Ishikawa (cell line): Measurements from ENCODE around the gene SNTG2.

Source experiments
- CREB1 ChIP-seq: IDR thresholded peaks from 2 replicates; pipeline ENCODE4 v1.6.1; 2012; ENCODE audit warnings: low read depth
- EP300 ChIP-seq: IDR thresholded peaks from 2 replicates; pipeline ENCODE4 v1.6.1; 2012; ENCODE audit warnings: borderline replicate concordance
- FOXM1 ChIP-seq: IDR thresholded peaks from 2 replicates; pipeline ENCODE4 v1.6.1; 2012; ENCODE audit warnings: low read depth, borderline replicate concordance
- TAF1 ChIP-seq: IDR thresholded peaks from 2 replicates; pipeline ENCODE4 v1.6.1; 2012; ENCODE audit warnings: low read depth, mild to moderate bottlenecking
- TF ChIP-seq, protein P1 (sequence below): IDR thresholded peaks from 2 replicates; pipeline ENCODE4 v1.6.1; 2012

DNA sequence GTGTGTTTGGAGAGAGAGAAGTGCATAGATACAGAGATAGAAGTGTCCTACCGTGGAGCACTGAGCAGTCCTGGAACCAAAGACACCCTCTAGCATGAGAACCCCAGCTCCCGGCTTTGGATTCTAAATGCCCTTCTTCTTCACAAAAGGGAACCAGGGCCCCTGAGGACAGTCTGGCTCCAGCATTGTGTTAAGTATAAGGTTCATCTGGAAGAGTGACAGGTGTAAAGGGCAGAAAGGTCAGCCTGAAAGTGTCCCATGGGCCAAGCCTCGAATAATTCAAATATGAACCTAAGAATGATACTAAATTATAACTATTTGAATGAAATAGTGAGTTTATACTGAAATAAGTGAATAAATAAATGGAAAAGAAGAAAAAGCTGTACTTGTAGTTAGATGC, 109.7 kb downstream of the SNTG2 start:
- TF ChIP-seq FOXM1, result no peak
- TF ChIP-seq, protein P1, sequence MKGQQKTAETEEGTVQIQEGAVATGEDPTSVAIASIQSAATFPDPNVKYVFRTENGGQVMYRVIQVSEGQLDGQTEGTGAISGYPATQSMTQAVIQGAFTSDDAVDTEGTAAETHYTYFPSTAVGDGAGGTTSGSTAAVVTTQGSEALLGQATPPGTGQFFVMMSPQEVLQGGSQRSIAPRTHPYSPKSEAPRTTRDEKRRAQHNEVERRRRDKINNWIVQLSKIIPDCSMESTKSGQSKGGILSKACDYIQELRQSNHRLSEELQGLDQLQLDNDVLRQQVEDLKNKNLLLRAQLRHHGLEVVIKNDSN, result no peak
- TF ChIP-seq EP300, result no peak
- TF ChIP-seq CREB1, result no peak
- no peak for TF ChIP-seq TAF1
